A549 (cell line): ENCODE results near the gene ZMYND8. TPM values are rescaled to one million over a fixed set of nuclear protein-coding genes. Genes with fewer than 3 reads are reported as not detected.
A peak's percentile ranks its signal among the peaks of the same experiment; 100 is the strongest.

Experiments
- ATAC-seq, 2 experiments: fragments of 200-7000 bp in 1 of 2; fragments of >200 bp in 1 of 2; cut with Nextera tagmentation in 1 of 2; cut with Tn5 transposase in 1 of 2; 3 replicates each; pipeline versions ENCODE4 v1.8.0 to v1.9.1; 2018 to 2020; ENCODE audit warnings: mild to moderate bottlenecking in 1 of 2, moderate library complexity in 1 of 2
- CTCF ChIA-PET: fragments of 300-600 bp; sonication (Branson Sonifier 250); formaldehyde crosslinking; extraction: SDS; loops from one replicate; lab custom pipeline; 2021; ENCODE audit warnings: antibody characterized with exemption, inconsistent platforms; lab: Yijun Ruan, JAX
- POLR2A ChIA-PET: fragments of 350-600 bp; formaldehyde crosslinking; extraction: SDS; loops from one replicate; lab custom pipeline; 2021; ENCODE audit warnings: antibody characterized with exemption, inconsistent platforms; lab: Yijun Ruan, JAX
- DNase-seq, 2 experiments: peaks; one replicate each; pipeline versions ENCODE4 v3.0.0 to v3.0.0-alpha.2; 2011 to 2016; ENCODE audit warnings: low read depth in 1 of 2, low spot score in 1 of 2
- FAIRE-seq: peaks from 2 replicates; lab custom pipeline; 2011; peaks lifted over from hg19 to GRCh38; lab: Jason Lieb, UNC
- H3K27ac ChIP-seq, 2 experiments: fragments of >200 bp; sonication (Bioruptor Twin); formaldehyde crosslinking; 3 replicates each; pipeline ENCODE4 v1.5.1; 2016 to 2017
- H3K4me1 ChIP-seq: fragments of >200 bp; sonication (Bioruptor Twin); formaldehyde crosslinking; 3 replicates; pipeline ENCODE4 v1.6.1; 2016
- H3K4me2 ChIP-seq: fragments of >200 bp; sonication (Bioruptor Twin); formaldehyde crosslinking; 3 replicates; pipeline ENCODE4 v1.6.1; 2016
- H3K4me3 ChIP-seq: fragments of >200 bp; sonication (Bioruptor Twin); formaldehyde crosslinking; 3 replicates; pipeline ENCODE4 v1.5.1; 2016
- H3K9me3 ChIP-seq: fragments of >200 bp; sonication (Bioruptor Twin); formaldehyde crosslinking; 3 replicates; pipeline ENCODE4 v1.6.1; 2016
- CHD4 ChIP-seq: fragments of 200-600 bp; sonication (generic); IDR thresholded peaks from 2 replicates; pipeline ENCODE4 v1.6.1; 2016; ENCODE audit warnings: antibody characterized with exemption, mild to moderate bottlenecking, borderline replicate concordance
- CTCF ChIP-seq: fragments of >200 bp; sonication (Bioruptor Twin); formaldehyde crosslinking; IDR thresholded peaks from 3 replicates; pipeline ENCODE4 v1.5.1; 2016
- E2F6 ChIP-seq: IDR thresholded peaks from 2 replicates; pipeline ENCODE4 v1.6.1; 2012; ENCODE audit warnings: low read depth, borderline replicate concordance
- EP300 ChIP-seq, 2 experiments: fragments of >200 bp; sonication (Bioruptor Twin); formaldehyde crosslinking; IDR thresholded peaks; 2 replicates in 1 of 2; 3 replicates in 1 of 2; pipeline ENCODE4 v1.6.1; 2016 to 2017
- ESRRA ChIP-seq: fragments of 150-350 bp; IDR thresholded peaks from 2 replicates; pipeline ENCODE4 v1.6.1; 2014; ENCODE audit warnings: mild to moderate bottlenecking, low read length, borderline replicate concordance
- FOSB ChIP-seq: fragments of 250-450 bp; sonication (Bioruptor Pico); IDR thresholded peaks from 2 replicates; pipeline ENCODE4 v1.5.0; 2020; ENCODE audit warnings: mild to moderate bottlenecking, moderate library complexity
- FOSL2 ChIP-seq, 2 experiments: fragments of 450-650 bp in 1 of 2; fragments of >200 bp in 1 of 2; sonication (Bioruptor Twin) in 1 of 2; formaldehyde crosslinking; IDR thresholded peaks; 2 replicates each; pipeline versions ENCODE4 v1.5.0 to v1.6.1; 2016 to 2020; ENCODE audit warnings: mild to moderate bottlenecking in 1 of 2, moderate library complexity in 1 of 2
- GATA3 ChIP-seq: IDR thresholded peaks from 2 replicates; pipeline ENCODE4 v1.6.1; 2012; ENCODE audit warnings: borderline replicate concordance
- HES2 ChIP-seq: fragments of >200 bp; sonication (Bioruptor Twin); formaldehyde crosslinking; IDR thresholded peaks from 2 replicates; pipeline ENCODE4 v1.6.1; 2016
- HOXA7 ChIP-seq: fragments of 250-450 bp; sonication (Bioruptor Pico); IDR thresholded peaks from 2 replicates; pipeline ENCODE4 v1.5.0; 2020; ENCODE audit warnings: mild to moderate bottlenecking, moderate library complexity
- HOXB13 ChIP-seq: fragments of 250-450 bp; sonication (Bioruptor Pico); IDR thresholded peaks from 2 replicates; pipeline ENCODE4 v1.5.0; 2020; ENCODE audit warnings: low read depth, mild to moderate bottlenecking, moderate library complexity
- HOXB5 ChIP-seq: fragments of 250-450 bp; sonication (Bioruptor Pico); IDR thresholded peaks from 2 replicates; pipeline ENCODE4 v1.5.0; 2020; ENCODE audit warnings: mild to moderate bottlenecking, moderate library complexity
- JUN ChIP-seq, 2 experiments: fragments of >200 bp; sonication (Bioruptor Twin); formaldehyde crosslinking; IDR thresholded peaks; 2 replicates in 1 of 2; 3 replicates in 1 of 2; pipeline ENCODE4 v1.6.1; 2016 to 2017
- MAX ChIP-seq: IDR thresholded peaks from 2 replicates; pipeline ENCODE4 v1.6.1; 2012
- MAZ ChIP-seq: fragments of 150-350 bp; IDR thresholded peaks from 2 replicates; pipeline ENCODE4 v1.6.1; 2014; ENCODE audit warnings: antibody characterized with exemption, low read depth, low read length, borderline replicate concordance
- NFE2L2 ChIP-seq: fragments of 150-350 bp; conservative IDR thresholded peaks from 2 replicates; pipeline ENCODE4 v1.6.1; 2014; ENCODE audit warnings: low read length
- PHF8 ChIP-seq: fragments of 200-600 bp; sonication (generic); IDR thresholded peaks from 2 replicates; pipeline ENCODE4 v1.6.1; 2016; ENCODE audit warnings: low read depth, mild to moderate bottlenecking, antibody characterized with exemption, moderate library complexity, borderline replicate concordance
- RAD21 ChIP-seq, 2 experiments: fragments of >200 bp in 1 of 2; sonication (Bioruptor Twin) in 1 of 2; formaldehyde crosslinking in 1 of 2; IDR thresholded peaks in 1 of 2; conservative IDR thresholded peaks in 1 of 2; 2 replicates in 1 of 2; 3 replicates in 1 of 2; pipeline ENCODE4 v1.6.1; 2012 to 2018; ENCODE audit warnings: inconsistent platforms in 1 of 2
- RARB ChIP-seq: fragments of 250-450 bp; sonication (Bioruptor Pico); IDR thresholded peaks from 2 replicates; pipeline ENCODE4 v1.8.0; 2021; ENCODE audit warnings: mild to moderate bottlenecking, moderate library complexity
- RCOR1 ChIP-seq: fragments of 150-350 bp; IDR thresholded peaks from 2 replicates; pipeline ENCODE4 v1.6.1; 2014; ENCODE audit warnings: antibody characterized with exemption, low read length, low read depth
- RNF2 ChIP-seq: fragments of 200-600 bp; sonication (generic); IDR thresholded peaks from 2 replicates; pipeline ENCODE4 v1.6.1; 2016; ENCODE audit warnings: low read depth, mild to moderate bottlenecking, antibody characterized with exemption, moderate library complexity, borderline replicate concordance
- TFCP2L1 ChIP-seq: fragments of 250-450 bp; sonication (Bioruptor Pico); IDR thresholded peaks from 2 replicates; pipeline ENCODE4 v1.5.0; 2021; ENCODE audit warnings: mild to moderate bottlenecking
- ZFP36 ChIP-seq: fragments of 450-650 bp; IDR thresholded peaks from 2 replicates; pipeline ENCODE4 v1.6.1; 2014; ENCODE audit warnings: borderline replicate concordance; ENCODE audit not compliant: partially characterized antibody
- ZSCAN20 ChIP-seq: fragments of 250-450 bp; sonication (Bioruptor Pico); IDR thresholded peaks from 2 replicates; pipeline ENCODE4 v1.8.0; 2022; ENCODE audit warnings: mild to moderate bottlenecking, moderate library complexity
- WGBS: methylation state at CpG from one replicate; pipeline ENCODE4 v1.1.6; 2017; ENCODE audit errors: missing lambda C conversion rate; 5-methylcytosine and 5-hydroxymethylcytosine counted together
- polyA plus RNA-seq, 4 experiments: library from polyadenylated mRNA; depleted of rRNA in 3 of 4; stranded (reverse); fragments of >200 nt; fragmentation: RNase III in 1 of 4; extraction: RNeasy Plus Mini Kit Qiagen cat#74134 plus additional on column Dnase treatment in 1 of 4; gene quantifications; 2 replicates in 3 of 4; 3 replicates in 1 of 4; pipeline ENCODE4 v1.2.3, GENCODE V29; 2011 to 2017

The ZMYND8 gene
- polyA plus RNA-seq, 2 of the 4 experiments (the other 2 are of a cell fraction), result 10.4 to 24.9 TPM

- FAIRE-seq (no peak), ATAC-seq (no peak), DNase-seq (no peak)
- CTCF ChIA-PET, result interaction anchor here (0.7 to 7.4 kb wide), 4 partner anchors 12 to 1528 kb away, joined by 3 to 63 read pairs (median 3); no protein-coding TSS in a partner anchor
- peaks cover 8% of the 10 kb centered on the region for H3K9me3 ChIP-seq
- whole genome bisulfite sequencing, result 83% methylated on average over 15 of the region's 17 CpGs
- TF ChIP-seq FOSB (CRISPR knock-in tag) (peak; percentile 40; the same call in 1 of the 2 replicates), RCOR1 (no peak)
- H3K27ac ChIP-seq, result peak overlapping the region; percentile 94 to 97
- no peak overlapping the region for H3K4me3 ChIP-seq
- H3K4me2 ChIP-seq, result peak overlapping the region; percentile 63; the same call in 2 of the 3 replicates
- POLR2A ChIA-PET, result interaction anchor here (0.5 kb wide), 1 partner anchor 70 kb away, joined by 3 read pairs; no protein-coding TSS in a partner anchor
- peaks cover 96% of the 10 kb centered on the region for H3K4me1 ChIP-seq
Observed at GRCh38 chr20:47319517-47320252, 36.8 kb downstream of the ZMYND8 start.

- H3K4me3 ChIP-seq, result no peak overlapping the region
- DNase-seq, result peak; percentile 49 to 61
- 40% methylated on average over 24 of the region's 28 CpGs for WGBS
- ATAC-seq, result peak; percentile 6 to 41; a peak in 4 of 6 replicates
- POLR2A ChIA-PET, result interaction anchor here (0.8 to 3.1 kb wide), 2 partner anchors 39 to 40 kb away, joined by 4 to 33 read pairs; partner anchors contain the start of gene ZMYND8
- peaks cover 96% of the 10 kb centered on the region for H3K4me1 ChIP-seq
- TF ChIP-seq JUN (IDR thresholded peaks at IDR 0.05) (peak in 1 of 2 experiments; percentile 22; a peak in 1 of 5 replicates), HOXB13 (CRISPR knock-in tag) (0 out of 2 replicates have a peak, but pooled peaks have one; percentile 7), EP300 (IDR thresholded peaks at IDR 0.05) (peak in 1 of 2 experiments; percentile 8; a peak in 1 of 5 replicates), TFCP2L1 (CRISPR knock-in tag) (no peak)
- TF ChIP-seq, all 56 proteins: peak for 3
- H3K9me3 ChIP-seq, result peaks cover 8% of the 10 kb centered on the region
- peak overlapping the region; percentile 94 to 97 for H3K27ac ChIP-seq
- CTCF ChIA-PET, result interaction anchor here (0.7 to 7.4 kb wide), 9 partner anchors 11 to 1529 kb away, joined by 3 to 63 read pairs (median 3); partner anchors contain the start of gene ZMYND8
- peak overlapping the region; percentile 63 for H3K4me2 ChIP-seq
- FAIRE-seq, result no peak
Observed at GRCh38 chr20:47318586-47319516, 37.6 kb downstream of the ZMYND8 start.

GRCh38 chr20:47318027-47318585 is 38.4 kb downstream of the ZMYND8 start:
- H3K4me2 ChIP-seq, result peak overlapping the region; percentile 63
- no peak overlapping the region for H3K4me3 ChIP-seq
- 40% methylated on average over 7 of the region's 7 CpGs for WGBS
- FAIRE-seq, result no peak
- CTCF ChIA-PET, result interaction anchor here (1.0 to 7.4 kb wide), 7 partner anchors 11 to 65 kb away, joined by 3 to 63 read pairs (median 5); partner anchors contain the start of gene ZMYND8
- H3K27ac ChIP-seq, result peak overlapping the region; percentile 94 to 97
- peak in 1 of 2 experiments; percentile 82 for DNase-seq
- H3K4me1 ChIP-seq, result peaks cover 89% of the 10 kb centered on the region
- peaks cover 8% of the 10 kb centered on the region for H3K9me3 ChIP-seq
- ATAC-seq, result peak; percentile 37 to 47; a peak in 4 of 6 replicates
- POLR2A ChIA-PET, result interaction anchor here (0.5 to 3.1 kb wide), 5 partner anchors 28 to 66 kb away, joined by 3 to 33 read pairs (median 3); partner anchors contain the start of gene ZMYND8
- TF ChIP-seq CHD4, result no peak
- TF ChIP-seq NFE2L2, result no peak
- no peak for TF ChIP-seq RNF2
- no peak for TF ChIP-seq TFCP2L1 (CRISPR knock-in tag)
- TF ChIP-seq HOXB5 (CRISPR knock-in tag), result peak; percentile 43
- peak; percentile 72 to 86; a peak in 3 of 5 replicates for TF ChIP-seq EP300 (IDR thresholded peaks at IDR 0.05)
- TF ChIP-seq ESRRA, result no peak
- no peak; the same call in 1 of the 2 replicates for TF ChIP-seq RARB (CRISPR knock-in tag)
- TF ChIP-seq PHF8, result no peak
- TF ChIP-seq ZSCAN20 (CRISPR knock-in tag), result no peak
- 0 out of 2 replicates have a peak, but pooled peaks have one; percentile 21 for TF ChIP-seq HES2
- no peak for TF ChIP-seq E2F6
- no peak; the same call in 1 of the 2 replicates for TF ChIP-seq MAX
- TF ChIP-seq ZFP36, result no peak
- TF ChIP-seq RAD21 (conservative IDR thresholded peaks at IDR 0.05 in 1 of 2, IDR thresholded peaks at IDR 0.05 in 1 of 2), result peak in 1 of 2 experiments; percentile 30; a peak in 2 of 5 replicates
- TF ChIP-seq FOSL2 (IDR thresholded peaks at IDR 0.05), result no peak
- TF ChIP-seq FOSL2 (CRISPR knock-in tag; IDR thresholded peaks at IDR 0.05), result no peak
- TF ChIP-seq HOXA7 (CRISPR knock-in tag), result peak; percentile 12; the same call in 1 of the 2 replicates
- TF ChIP-seq FOSB (CRISPR knock-in tag), result no peak
- no peak for TF ChIP-seq GATA3
- no peak for TF ChIP-seq CTCF
- TF ChIP-seq MAZ, result no peak
